ES-I3 (cell line): ENCODE results near the gene TTC17.
A peak's percentile ranks its signal among the peaks of the same experiment; 100 is the strongest.
"Not testable (repeated sequence)": the region's sequence is repeated elsewhere in the genome, so short reads cannot be mapped to it uniquely, and the experiment has no call there.

Experiments used
- H3K36me3 ChIP-seq: 2 replicates; pipeline ENCODE4 v1.6.1; 2013; ENCODE audit warnings: mild to moderate bottlenecking, low read length, control low read depth, moderate library complexity; ENCODE audit not compliant: insufficient read depth
- H3K4me1 ChIP-seq: 2 replicates; pipeline ENCODE4 v1.6.1; 2013; ENCODE audit warnings: mild to moderate bottlenecking, control low read depth, low read length; ENCODE audit not compliant: insufficient read depth
- H3K9ac ChIP-seq: 2 replicates; pipeline ENCODE4 v1.6.1; 2013; ENCODE audit warnings: low read depth, mild to moderate bottlenecking, low read length, moderate library complexity
- H3K9me3 ChIP-seq: 2 replicates; pipeline ENCODE4 v1.6.1; 2013; ENCODE audit warnings: mild to moderate bottlenecking, low read length, moderate library complexity; ENCODE audit not compliant: control insufficient read depth, insufficient read depth

The TTC17 gene, protein sequence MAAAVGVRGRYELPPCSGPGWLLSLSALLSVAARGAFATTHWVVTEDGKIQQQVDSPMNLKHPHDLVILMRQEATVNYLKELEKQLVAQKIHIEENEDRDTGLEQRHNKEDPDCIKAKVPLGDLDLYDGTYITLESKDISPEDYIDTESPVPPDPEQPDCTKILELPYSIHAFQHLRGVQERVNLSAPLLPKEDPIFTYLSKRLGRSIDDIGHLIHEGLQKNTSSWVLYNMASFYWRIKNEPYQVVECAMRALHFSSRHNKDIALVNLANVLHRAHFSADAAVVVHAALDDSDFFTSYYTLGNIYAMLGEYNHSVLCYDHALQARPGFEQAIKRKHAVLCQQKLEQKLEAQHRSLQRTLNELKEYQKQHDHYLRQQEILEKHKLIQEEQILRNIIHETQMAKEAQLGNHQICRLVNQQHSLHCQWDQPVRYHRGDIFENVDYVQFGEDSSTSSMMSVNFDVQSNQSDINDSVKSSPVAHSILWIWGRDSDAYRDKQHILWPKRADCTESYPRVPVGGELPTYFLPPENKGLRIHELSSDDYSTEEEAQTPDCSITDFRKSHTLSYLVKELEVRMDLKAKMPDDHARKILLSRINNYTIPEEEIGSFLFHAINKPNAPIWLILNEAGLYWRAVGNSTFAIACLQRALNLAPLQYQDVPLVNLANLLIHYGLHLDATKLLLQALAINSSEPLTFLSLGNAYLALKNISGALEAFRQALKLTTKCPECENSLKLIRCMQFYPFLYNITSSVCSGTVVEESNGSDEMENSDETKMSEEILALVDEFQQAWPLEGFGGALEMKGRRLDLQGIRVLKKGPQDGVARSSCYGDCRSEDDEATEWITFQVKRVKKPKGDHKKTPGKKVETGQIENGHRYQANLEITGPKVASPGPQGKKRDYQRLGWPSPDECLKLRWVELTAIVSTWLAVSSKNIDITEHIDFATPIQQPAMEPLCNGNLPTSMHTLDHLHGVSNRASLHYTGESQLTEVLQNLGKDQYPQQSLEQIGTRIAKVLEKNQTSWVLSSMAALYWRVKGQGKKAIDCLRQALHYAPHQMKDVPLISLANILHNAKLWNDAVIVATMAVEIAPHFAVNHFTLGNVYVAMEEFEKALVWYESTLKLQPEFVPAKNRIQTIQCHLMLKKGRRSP

DNA sequence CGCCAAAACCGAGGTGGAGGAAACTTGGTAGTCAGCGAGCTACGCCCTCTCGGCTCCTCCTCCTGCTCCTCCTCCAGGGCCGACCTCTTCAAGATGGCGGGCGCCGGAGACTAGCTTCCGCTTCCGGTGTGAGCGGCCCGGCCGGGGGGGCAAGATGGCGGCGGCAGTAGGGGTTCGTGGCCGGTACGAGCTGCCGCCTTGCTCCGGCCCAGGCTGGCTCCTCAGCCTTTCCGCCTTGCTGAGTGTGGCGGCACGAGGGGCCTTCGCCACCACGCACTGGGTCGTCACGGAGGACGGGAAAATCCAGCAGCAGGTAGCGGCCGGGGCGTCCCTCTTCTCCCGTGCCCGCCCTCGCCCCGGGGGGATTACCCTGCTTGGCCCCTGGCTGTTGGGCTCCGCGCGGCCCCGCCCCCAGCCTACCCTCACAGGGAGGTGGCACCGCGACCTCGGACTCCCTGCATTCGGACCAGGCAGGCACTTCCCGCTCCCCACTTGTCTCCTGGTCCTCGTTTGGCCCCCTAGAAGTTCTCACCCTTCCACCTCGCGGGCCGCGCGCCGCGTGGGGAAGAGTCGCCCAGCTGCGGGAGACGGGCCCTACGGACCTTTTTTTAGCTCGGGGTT, at the start of gene TTC17:
Gene TTC17 (plus strand): TSS at position 120 of the 621 bp plus-strand sequence. CDS start 35 bp downstream, at position 155.
- Histone ChIP-seq H3K9me3 (no peaks in the 10 kb centered on the region), H3K4me1 (peaks cover 8% of the 10 kb centered on the region; the same call in 1 of the 2 replicates), H3K36me3 (no peaks in the 10 kb centered on the region), H3K9ac (peak within 1 kb of the TSS; percentile 77)

DNA sequence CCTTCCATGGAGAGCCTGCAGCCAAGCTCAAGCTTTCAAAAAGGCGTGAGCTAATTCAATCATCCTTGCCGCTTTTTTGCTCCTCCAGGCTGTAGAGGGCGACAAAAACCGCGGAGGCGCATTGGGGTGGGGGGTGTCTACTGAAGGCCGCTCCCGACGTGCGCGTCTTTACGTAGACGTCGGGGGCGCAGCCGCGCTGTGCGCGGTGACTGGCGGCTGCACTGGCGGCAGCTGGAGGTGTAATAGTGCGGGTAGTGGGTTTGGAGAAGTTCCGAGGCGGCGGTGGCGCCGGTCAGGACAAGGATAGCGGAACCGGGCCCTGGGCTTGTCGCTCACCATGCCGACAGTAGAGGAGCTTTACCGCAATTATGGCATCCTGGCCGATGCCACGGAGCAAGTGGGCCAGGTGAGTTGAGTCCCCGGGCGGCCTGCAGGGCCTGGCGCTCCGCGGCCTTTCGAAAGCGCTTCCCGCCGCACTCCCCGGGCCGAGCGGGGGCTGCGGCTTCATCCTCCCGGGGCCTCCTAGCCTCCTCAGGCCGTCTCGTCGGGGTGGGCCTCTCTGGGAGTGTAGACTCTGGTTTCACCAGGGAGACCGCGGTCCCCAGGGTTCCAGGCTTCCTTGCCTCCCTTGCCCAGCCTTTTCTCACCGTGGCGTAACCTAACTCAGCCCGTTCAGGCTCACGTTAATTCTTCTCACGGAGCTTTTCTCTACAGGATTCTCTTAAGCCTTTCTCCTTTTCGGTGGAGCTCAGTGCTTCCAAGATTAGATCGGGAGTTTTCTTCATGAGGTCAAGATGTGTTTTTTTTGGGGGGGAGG, 46.7 kb upstream of the TTC17 start, which contains the start of gene API5:
Gene API5 (plus strand): TSS at position 206 of the 817 bp plus-strand sequence. CDS start 132 bp downstream, at position 338.
- H3K4me1 ChIP-seq: peaks cover 6% of the 10 kb centered on the region; the same call in 1 of the 2 replicates
- peak within 1 kb of the TSS; percentile 90 for H3K9ac ChIP-seq
- no peaks in the 10 kb centered on the region for H3K36me3 ChIP-seq
- no peaks in the 10 kb centered on the region for H3K9me3 ChIP-seq

GRCh38 chr11:43315966-43316365, 42.8 kb upstream of the TTC17 start:
- Histone ChIP-seq H3K36me3 (peaks cover 9% of the 10 kb centered on the region; the same call in 1 of the 2 replicates), H3K9ac (no peak overlapping the region), H3K4me1 (peaks cover 6% of the 10 kb centered on the region; the same call in 1 of the 2 replicates), H3K9me3 (no peaks in the 10 kb centered on the region)

- H3K9me3 ChIP-seq: no peaks in the 10 kb centered on the region
- peaks cover 6% of the 10 kb centered on the region; the same call in 1 of the 2 replicates for H3K4me1 ChIP-seq
- no peak overlapping the region for H3K9ac ChIP-seq
- peaks cover 9% of the 10 kb centered on the region; the same call in 1 of the 2 replicates for H3K36me3 ChIP-seq
These were observed 42.3 kb upstream of the TTC17 start for GRCh38 chr11:43316451-43316850.

GRCh38 chr11:43327987-43328386, 30.7 kb upstream of the TTC17 start:
- no peaks in the 10 kb centered on the region for H3K9me3 ChIP-seq
- H3K36me3 ChIP-seq: peaks cover 32% of the 10 kb centered on the region
- no peaks in the 10 kb centered on the region for H3K4me1 ChIP-seq
- H3K9ac ChIP-seq: no peak overlapping the region

DNA sequence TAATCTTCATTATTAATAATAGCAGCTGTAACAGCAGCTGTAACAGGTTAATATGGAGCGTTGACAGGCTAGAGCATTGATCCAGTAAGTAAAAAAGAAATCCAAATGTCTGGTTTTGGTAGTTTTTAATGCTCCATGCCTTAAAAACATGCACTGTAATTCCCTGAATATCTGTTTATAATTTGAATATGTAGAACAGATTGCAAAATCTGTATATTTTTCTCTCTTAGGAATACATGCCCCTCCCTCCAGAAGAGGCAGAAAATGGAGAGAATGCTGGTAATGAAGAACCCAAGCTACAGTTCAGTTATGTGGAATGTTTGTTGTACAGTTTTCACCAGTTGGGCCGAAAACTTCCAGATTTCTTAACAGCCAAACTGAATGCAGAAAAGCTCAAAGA, 30.2 kb upstream of the TTC17 start:
- H3K9ac ChIP-seq: no peak overlapping the region
- no peaks in the 10 kb centered on the region for H3K4me1 ChIP-seq
- no peaks in the 10 kb centered on the region for H3K9me3 ChIP-seq
- H3K36me3 ChIP-seq: peaks cover 27% of the 10 kb centered on the region

GRCh38 chr11:43341159-43341558, 17.6 kb upstream of the TTC17 start:
- Histone ChIP-seq H3K9me3 (no peaks in the 10 kb centered on the region), H3K4me1 (no peaks in the 10 kb centered on the region), H3K36me3 (peaks cover 23% of the 10 kb centered on the region), H3K9ac (no peak overlapping the region)

- H3K36me3 ChIP-seq, H3K9me3 ChIP-seq, H3K9ac ChIP-seq: not testable (repeated sequence)
- H3K4me1 ChIP-seq: peaks cover 11% of the 10 kb centered on the region
These were observed 7.3 kb upstream of the TTC17 start for GRCh38 chr11:43351426-43351825.

DNA sequence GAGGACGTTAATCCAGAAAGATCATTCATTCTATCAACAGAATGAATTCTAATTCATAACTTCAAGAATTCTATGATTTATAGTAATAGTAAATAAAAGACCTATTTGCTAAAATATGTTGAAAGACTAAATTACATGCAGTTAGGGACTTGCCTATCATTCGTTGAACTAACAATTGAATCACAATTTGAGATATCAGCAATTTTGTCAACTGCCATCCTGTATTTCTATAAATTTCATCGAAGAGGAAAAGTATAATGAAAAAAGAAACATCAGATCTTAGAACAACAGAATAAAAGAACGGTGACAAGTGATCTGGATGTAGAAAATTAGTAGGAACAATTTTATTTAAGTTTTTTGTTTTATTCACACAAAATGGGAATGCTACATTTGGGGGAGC, 4.4 kb upstream of the TTC17 start:
- Histone ChIP-seq H3K4me1 (peaks cover 15% of the 10 kb centered on the region), H3K36me3 (no peaks in the 10 kb centered on the region), H3K9me3 (no peaks in the 10 kb centered on the region), H3K9ac (no peak overlapping the region)

- Histone ChIP-seq H3K4me1 (peaks cover 19% of the 10 kb centered on the region), H3K9ac (no peak overlapping the region), H3K9me3 (no peaks in the 10 kb centered on the region), H3K36me3 (no peaks in the 10 kb centered on the region)
These were observed 2.4 kb upstream of the TTC17 start for GRCh38 chr11:43356336-43356735.

- peaks cover 8% of the 10 kb centered on the region; the same call in 1 of the 2 replicates for H3K4me1 ChIP-seq
- H3K9me3 ChIP-seq: no peaks in the 10 kb centered on the region
- peak overlapping the region; percentile 77 for H3K9ac ChIP-seq
- H3K36me3 ChIP-seq: no peaks in the 10 kb centered on the region
These were observed 380 bp upstream of the TTC17 start for GRCh38 chr11:43358279-43358800.

- Histone ChIP-seq H3K9ac (peak overlapping the region; percentile 77), H3K9me3 (no peaks in the 10 kb centered on the region), H3K4me1 (peaks cover 8% of the 10 kb centered on the region; the same call in 1 of the 2 replicates), H3K36me3 (no peaks in the 10 kb centered on the region)
These were observed 700 bp downstream of the TTC17 start for GRCh38 chr11:43359422-43359818.
